Measurements from ENCODE around the gene DNAH3. TPM values are rescaled to one million over a fixed set of nuclear protein-coding genes. Genes with fewer than 3 reads are reported as not detected.

Gene DNAH3
- total RNA-seq, 2 donors from 2014 or later = 0.40 to 0.82 TPM

DNA sequence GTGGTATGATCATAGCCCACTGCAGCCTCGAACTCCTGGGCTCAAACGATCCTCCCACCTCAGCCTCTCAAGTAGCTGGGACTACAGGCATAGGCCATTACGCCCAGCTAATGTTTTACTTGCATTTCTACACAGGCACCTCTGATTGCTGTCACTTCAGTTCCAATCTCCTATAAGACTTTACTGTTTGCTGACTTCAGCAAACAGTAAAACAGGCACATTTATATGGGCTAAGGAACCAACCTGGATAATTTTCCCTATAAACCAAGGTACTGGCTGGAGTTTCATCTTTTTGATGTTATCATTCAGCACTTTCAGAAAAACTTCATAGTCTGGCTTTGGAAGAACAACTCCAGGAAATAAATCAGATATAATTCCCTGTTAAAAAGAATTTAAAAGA is 114.2 kb downstream of the DNAH3 start:
- Mint-ChIP-seq H3K4me3 (no peak overlapping the region), H3K4me1 (no peaks in the 10 kb centered on the region), H3K27me3 (ENCODE audit: insufficient read depth) (no peaks in the 10 kb centered on the region), H3K27ac (no peak overlapping the region), H3K9me3 (no peaks in the 10 kb centered on the region), H3K36me3 (ENCODE audit: low read depth) (no peaks in the 10 kb centered on the region)
- no peaks in the 10 kb centered on the region for H3K4me1 ChIP-seq (ENCODE audit: control insufficient read depth, insufficient read depth, low read length)
- H3K4me3 ChIP-seq (ENCODE audit: low read length) = no peak overlapping the region
- DNase-seq = no peak
- TF ChIP-seq, protein P1, sequence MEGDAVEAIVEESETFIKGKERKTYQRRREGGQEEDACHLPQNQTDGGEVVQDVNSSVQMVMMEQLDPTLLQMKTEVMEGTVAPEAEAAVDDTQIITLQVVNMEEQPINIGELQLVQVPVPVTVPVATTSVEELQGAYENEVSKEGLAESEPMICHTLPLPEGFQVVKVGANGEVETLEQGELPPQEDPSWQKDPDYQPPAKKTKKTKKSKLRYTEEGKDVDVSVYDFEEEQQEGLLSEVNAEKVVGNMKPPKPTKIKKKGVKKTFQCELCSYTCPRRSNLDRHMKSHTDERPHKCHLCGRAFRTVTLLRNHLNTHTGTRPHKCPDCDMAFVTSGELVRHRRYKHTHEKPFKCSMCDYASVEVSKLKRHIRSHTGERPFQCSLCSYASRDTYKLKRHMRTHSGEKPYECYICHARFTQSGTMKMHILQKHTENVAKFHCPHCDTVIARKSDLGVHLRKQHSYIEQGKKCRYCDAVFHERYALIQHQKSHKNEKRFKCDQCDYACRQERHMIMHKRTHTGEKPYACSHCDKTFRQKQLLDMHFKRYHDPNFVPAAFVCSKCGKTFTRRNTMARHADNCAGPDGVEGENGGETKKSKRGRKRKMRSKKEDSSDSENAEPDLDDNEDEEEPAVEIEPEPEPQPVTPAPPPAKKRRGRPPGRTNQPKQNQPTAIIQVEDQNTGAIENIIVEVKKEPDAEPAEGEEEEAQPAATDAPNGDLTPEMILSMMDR (conservative IDR thresholded peaks at IDR 0.05) = no peak
- no peaks in the 10 kb centered on the region for H3K9me3 ChIP-seq (ENCODE audit: control insufficient read depth, low read length)
- no peaks in the 10 kb centered on the region for H3K36me3 ChIP-seq (ENCODE audit: control insufficient read depth, insufficient read depth, low read length)
- 85 to 87% methylated on average over 3 of the region's 3 CpGs for WGBS, 2 experiments (ENCODE audit: insufficient coverage in 1 of 2, insufficient read length in 1 of 2)
- no peak overlapping the region for H3K9ac ChIP-seq (ENCODE audit: extremely low read depth, low read length, poor library complexity, severe bottlenecking)
- no peaks in the 10 kb centered on the region for H3K27me3 ChIP-seq (ENCODE audit: control insufficient read depth, insufficient read depth, low read length, poor library complexity, severe bottlenecking)
- no peak overlapping the region for H3K27ac ChIP-seq (ENCODE audit: low read depth, low read length)

DNA sequence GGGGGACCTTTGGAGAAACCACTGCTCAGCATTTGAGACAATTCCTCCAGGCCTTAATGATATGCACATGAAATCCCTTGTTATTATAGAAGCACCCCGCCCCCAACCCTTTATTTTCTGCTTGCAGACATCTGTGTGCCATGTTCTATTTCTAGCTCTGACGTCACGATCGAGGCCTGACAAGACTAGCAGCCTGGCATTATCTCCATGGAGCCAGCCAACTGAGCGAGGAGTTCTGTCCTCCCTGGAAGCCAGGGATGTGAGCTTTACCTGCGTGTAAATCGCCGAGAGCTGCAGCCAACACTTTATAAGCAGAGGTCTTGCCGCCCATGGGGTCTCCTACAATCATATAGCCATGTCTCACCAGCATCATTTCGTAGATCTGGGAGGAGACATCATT is 116.9 kb downstream of the DNAH3 start:
- Mint-ChIP-seq H3K27me3 (ENCODE audit: insufficient read depth) (no peaks in the 10 kb centered on the region), H3K9me3 (no peaks in the 10 kb centered on the region), H3K27ac (no peak overlapping the region), H3K4me3 (no peak overlapping the region), H3K4me1 (no peaks in the 10 kb centered on the region), H3K36me3 (ENCODE audit: low read depth) (no peaks in the 10 kb centered on the region)
- no peak for DNase-seq
- no peaks in the 10 kb centered on the region for H3K27me3 ChIP-seq (ENCODE audit: control insufficient read depth, insufficient read depth, low read length, poor library complexity, severe bottlenecking)
- H3K9me3 ChIP-seq (ENCODE audit: control insufficient read depth, low read length) = no peaks in the 10 kb centered on the region
- no peak overlapping the region for H3K4me3 ChIP-seq (ENCODE audit: low read length)
- H3K36me3 ChIP-seq (ENCODE audit: control insufficient read depth, insufficient read depth, low read length) = no peaks in the 10 kb centered on the region
- TF ChIP-seq, protein P1 (conservative IDR thresholded peaks at IDR 0.05) = no peak
- no peak overlapping the region for H3K9ac ChIP-seq (ENCODE audit: extremely low read depth, low read length, poor library complexity, severe bottlenecking)
- H3K27ac ChIP-seq (ENCODE audit: low read depth, low read length) = no peak overlapping the region
- WGBS, 2 experiments (ENCODE audit: insufficient coverage in 1 of 2, insufficient read length in 1 of 2) = 89% methylated on average over 10 of the region's 10 CpGs
- no peaks in the 10 kb centered on the region for H3K4me1 ChIP-seq (ENCODE audit: control insufficient read depth, insufficient read depth, low read length)

DNA sequence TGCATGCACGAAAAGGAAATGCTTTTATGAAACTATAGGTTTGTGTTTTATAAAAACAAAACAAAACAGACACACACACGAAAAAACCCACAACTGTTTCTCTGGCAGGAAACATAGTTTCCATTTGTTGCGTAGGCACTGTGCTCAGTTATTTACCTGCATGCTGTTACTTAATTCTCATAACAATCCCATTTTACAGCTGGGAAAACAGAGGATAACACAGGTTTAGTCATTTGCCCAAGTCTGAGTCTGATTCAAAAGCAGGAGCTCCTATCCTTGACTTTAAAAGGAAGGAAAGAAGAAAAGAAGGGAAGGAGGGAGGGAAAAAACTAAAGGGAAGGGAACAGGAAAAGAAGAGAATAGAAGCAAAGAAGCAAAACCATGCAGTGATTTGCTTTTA is 117.4 kb downstream of the DNAH3 start:
- no peak overlapping the region for H3K9ac ChIP-seq (ENCODE audit: extremely low read depth, low read length, poor library complexity, severe bottlenecking)
- 75 to 93% methylated on average over 2 of the region's 3 CpGs for WGBS, 2 experiments (ENCODE audit: insufficient coverage in 1 of 2, insufficient read length in 1 of 2)
- DNase-seq = no peak
- no peak overlapping the region for H3K4me3 ChIP-seq (ENCODE audit: low read length)
- H3K27ac ChIP-seq (ENCODE audit: low read depth, low read length) = no peak overlapping the region
- Mint-ChIP-seq H3K4me3 (no peak overlapping the region), H3K27me3 (ENCODE audit: insufficient read depth) (no peaks in the 10 kb centered on the region), H3K4me1 (no peaks in the 10 kb centered on the region), H3K27ac (no peak overlapping the region), H3K9me3 (no peaks in the 10 kb centered on the region), H3K36me3 (ENCODE audit: low read depth) (no peaks in the 10 kb centered on the region)
- H3K4me1 ChIP-seq (ENCODE audit: control insufficient read depth, insufficient read depth, low read length) = no peaks in the 10 kb centered on the region
- no peaks in the 10 kb centered on the region for H3K36me3 ChIP-seq (ENCODE audit: control insufficient read depth, insufficient read depth, low read length)
- H3K27me3 ChIP-seq (ENCODE audit: control insufficient read depth, insufficient read depth, low read length, poor library complexity, severe bottlenecking) = no peaks in the 10 kb centered on the region
- H3K9me3 ChIP-seq (ENCODE audit: control insufficient read depth, low read length) = no peaks in the 10 kb centered on the region
- TF ChIP-seq, protein P1 (conservative IDR thresholded peaks at IDR 0.05) = no peak

Measured in endodermal cell (in vitro differentiated cells).